Measurements from ENCODE around the gene TTPAL.

DNA sequence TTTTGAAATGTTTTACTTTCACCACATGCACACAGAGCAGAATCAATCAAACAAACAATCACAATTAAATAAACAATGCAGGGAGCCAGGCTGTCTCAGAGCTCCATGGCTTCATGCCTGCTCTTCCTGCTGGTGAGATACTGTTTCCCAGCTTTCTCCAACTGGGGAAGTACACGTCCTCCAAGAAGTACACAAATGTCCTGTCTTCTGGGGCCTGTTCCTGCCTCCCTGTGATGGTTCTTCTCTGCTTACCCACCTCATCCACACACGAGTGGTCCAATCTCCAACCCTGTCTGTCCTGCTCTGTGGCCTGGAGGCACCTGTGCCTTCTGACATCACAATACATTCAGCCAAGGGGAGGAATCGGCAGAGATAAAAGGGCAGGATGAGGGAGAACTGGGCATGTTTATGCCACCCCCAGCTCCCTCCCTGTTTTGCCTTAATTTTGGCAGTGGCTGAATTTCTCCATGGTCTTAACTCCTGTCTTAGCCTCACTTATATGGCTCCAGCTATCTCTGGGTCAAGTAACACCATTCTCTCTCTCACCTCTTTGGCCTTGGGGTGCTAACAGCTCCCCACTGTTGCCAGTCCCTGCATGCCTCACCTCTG lies 25.3 kb upstream of the TTPAL start:
- TF ChIP-seq, protein P1, sequence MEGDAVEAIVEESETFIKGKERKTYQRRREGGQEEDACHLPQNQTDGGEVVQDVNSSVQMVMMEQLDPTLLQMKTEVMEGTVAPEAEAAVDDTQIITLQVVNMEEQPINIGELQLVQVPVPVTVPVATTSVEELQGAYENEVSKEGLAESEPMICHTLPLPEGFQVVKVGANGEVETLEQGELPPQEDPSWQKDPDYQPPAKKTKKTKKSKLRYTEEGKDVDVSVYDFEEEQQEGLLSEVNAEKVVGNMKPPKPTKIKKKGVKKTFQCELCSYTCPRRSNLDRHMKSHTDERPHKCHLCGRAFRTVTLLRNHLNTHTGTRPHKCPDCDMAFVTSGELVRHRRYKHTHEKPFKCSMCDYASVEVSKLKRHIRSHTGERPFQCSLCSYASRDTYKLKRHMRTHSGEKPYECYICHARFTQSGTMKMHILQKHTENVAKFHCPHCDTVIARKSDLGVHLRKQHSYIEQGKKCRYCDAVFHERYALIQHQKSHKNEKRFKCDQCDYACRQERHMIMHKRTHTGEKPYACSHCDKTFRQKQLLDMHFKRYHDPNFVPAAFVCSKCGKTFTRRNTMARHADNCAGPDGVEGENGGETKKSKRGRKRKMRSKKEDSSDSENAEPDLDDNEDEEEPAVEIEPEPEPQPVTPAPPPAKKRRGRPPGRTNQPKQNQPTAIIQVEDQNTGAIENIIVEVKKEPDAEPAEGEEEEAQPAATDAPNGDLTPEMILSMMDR (IDR thresholded peaks at IDR 0.05) = no peak
- no peak for TF ChIP-seq POLR2A (IDR thresholded peaks at IDR 0.05)

All from testis (tissue), 2 donors.